HG02610 (cell line): ENCODE measurements around the gene PRKG1.
"Not testable (repeated sequence)": the region's sequence is repeated elsewhere in the genome, so short reads cannot be mapped to it uniquely, and the experiment has no call there.

Experiments used
- ATAC-seq: cut with Tn5 transposase; IDR thresholded peaks from one replicate; pipeline ENCODE4 v1.9.1; 2021; ENCODE audit warnings: mild to moderate bottlenecking, moderate library complexity; ENCODE audit not compliant: unreplicated experiment

PRKG1 gene

DNA sequence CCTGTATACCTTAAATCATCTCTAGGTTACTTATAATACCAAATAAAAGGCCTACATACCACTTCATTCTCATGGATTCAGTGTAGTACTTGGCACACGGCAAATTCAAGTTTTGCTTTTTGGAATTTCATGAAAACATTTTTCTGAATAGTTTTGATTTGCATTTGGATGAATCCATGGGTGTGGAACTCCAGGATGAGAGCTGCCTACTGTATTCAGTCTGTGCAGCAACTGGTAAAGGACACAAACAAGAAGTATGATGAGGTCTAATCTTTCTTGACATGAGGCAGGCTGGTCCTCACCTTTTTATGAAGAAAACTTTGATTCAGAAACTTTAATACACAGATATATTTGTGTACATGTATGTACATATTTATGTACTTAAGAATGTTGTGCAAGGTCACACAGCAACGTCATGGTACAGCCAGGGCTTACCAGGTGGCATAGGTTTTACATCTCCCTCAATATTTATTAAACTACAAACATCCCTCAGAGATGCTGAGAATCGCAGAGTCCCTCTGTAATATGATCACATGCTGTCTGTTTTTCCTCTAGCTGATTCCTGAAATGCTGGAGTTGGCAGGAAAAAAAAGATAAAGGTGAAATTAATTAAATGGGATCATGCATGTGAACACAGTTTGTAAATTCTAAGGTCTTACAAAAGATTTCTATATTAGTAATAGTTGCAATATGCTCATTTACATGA is 239.6 kb downstream of the PRKG1 start:
- no peak for ATAC-seq

DNA sequence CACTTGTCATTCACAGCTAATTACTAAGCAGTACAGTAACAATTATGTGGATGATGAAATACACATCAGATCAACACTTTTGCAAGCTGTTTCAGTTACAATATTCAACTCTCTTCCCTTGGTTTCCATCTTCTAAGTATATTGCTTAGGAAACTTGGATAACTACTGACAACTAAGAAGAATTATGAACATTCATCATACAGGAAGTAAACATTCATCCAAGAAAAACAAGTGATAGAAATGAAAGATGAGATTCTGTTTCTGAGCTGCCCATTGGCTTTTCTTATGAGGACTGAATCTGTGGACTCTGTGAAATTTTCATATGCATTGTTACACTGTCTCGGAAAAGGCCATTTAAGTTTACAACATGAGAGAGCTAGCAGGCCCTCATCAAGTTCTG is 240.2 kb downstream of the PRKG1 start:
- ATAC-seq: no peak

DNA sequence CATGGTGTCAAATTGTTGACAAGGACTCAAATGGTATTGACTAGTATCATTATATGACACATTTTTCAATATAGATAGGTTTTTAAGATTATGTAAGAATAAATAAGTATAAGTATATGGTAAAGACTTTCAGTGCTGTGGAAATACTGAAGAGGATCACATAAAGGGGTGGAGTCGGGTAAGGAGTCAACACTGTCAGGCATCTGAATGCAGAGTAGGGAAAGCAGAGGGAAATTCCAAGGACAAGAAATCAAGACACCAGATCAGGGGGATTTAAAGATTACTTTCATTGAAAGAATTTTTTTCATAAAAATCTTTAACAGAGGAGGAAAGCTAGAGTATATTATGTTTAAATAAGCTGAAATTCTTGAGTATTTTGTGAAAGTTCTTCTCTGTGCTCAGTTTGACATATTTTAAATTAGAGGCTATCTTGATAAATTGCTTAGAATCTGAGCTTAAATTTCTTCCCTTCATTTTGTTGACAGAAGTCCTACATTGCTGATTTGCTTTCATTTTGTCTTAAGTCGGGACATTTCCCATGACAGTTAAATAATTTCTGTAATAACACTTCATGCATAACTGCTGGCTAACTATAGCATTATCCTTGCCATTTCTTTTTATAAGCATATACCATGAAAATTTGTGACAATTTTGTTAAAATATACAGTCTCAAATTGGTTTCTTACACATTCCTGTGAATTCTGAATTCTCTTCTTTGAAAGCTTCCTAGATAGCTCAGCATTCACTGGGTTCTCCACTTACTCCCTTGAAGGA is 244.3 kb downstream of the PRKG1 start:
- ATAC-seq: no peak

DNA sequence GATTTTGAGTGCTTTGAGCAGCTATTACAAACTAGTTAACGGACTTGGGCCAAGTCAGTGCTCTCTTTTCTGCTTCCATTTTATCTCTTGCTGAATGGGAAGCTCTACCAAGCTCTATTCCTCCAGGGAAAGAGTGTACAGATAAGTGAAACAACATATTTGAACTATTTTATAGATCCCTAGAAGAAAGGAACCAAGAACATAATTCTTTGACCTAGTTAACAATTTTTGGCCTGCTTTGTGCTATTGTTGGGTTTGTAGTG is 244.8 kb downstream of the PRKG1 start:
- ATAC-seq: no peak

DNA sequence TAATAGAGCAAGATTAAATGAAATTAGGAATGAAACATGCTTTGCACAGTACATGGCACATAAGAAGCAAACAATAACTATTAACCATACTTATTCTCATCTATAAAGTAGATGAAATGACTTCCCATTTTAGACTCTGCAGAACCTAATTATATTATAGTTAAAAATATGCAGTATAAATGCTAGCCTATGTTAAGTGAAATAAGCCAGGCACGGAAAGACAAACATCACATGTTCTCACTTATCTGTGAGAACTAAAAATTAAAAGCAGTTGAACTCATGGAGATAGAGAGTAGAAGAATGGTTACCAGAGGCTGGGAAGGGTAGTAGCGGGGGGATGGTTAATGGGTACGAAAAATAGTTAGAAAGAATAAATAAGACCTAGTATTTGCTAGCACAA is 247.0 kb downstream of the PRKG1 start:
- ATAC-seq: no peak

DNA sequence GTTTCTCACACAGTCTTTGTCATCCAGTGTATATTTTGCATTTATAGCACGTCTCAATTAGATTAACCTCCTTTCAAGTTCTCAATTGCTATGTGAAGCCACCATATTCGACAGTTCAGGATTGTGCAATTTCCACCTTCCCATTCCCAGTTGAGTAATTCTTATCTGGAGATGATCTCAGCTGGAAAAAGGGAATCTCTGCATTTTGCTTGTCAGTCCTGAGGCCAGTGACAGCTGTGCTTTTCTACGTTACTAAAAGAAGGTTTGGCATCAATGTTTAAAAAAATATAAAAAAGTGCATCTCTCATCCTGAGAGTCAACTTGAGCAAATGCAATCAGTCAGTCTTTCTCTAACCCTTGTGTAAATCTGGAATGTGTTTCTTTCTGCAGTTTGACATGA is 247.7 kb downstream of the PRKG1 start:
- ATAC-seq: no peak

DNA sequence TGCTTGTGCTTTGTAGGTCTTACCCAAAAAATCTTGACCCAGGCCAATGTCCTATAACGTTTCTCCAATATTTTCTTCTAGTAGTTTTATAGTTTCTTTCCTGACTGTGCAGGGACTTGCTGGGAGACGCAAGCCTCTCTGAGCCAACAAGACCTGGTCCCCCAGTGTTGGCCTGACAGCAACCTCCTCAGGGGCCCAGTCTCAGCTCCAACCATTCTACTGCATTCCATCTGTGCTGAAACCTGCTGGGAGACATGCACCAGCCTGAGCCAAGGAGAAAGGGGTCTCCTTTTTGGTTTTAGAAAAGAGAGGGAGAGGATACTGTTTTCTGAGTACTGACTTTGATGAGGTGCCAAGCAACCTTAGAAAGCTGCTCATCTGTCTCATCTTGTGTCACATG is 251.4 kb downstream of the PRKG1 start:
- no peak for ATAC-seq

DNA sequence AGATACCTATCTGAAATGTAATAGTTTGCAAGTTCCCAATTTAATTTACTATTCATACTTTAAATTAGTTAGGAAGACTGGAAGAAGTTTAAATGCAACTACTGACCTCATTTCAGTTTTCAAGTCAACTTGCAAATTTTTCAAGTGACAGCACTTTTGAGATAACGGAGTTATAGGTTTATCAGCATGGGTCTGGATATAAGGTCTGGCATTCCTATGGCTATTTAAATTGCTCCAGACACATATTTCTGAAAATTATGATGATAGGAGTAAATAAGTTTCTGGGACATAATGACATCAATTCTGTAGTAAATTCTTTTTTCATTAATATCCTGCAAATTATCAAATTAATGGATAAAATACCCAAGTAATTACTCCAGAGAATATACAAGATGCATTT is 251.9 kb downstream of the PRKG1 start:
- no peak for ATAC-seq

DNA sequence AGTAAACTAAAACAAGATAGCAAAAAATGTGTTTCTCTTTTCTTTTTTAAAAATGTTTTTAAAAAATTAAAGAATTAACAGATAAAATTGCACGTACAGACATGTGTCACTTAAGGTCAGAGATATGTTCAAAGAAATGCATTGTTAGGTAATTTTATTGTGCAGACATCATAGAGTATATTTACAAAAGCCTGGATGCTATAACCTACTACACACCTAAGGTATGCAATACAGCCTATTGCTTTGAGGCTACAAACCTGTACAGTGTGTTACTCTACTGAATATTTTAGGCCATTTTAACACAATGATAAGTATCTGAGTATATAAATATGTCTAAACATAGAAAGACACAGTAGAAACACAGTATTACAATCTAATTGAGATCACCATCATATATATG is 253.1 kb downstream of the PRKG1 start:
- ATAC-seq: no peak

DNA sequence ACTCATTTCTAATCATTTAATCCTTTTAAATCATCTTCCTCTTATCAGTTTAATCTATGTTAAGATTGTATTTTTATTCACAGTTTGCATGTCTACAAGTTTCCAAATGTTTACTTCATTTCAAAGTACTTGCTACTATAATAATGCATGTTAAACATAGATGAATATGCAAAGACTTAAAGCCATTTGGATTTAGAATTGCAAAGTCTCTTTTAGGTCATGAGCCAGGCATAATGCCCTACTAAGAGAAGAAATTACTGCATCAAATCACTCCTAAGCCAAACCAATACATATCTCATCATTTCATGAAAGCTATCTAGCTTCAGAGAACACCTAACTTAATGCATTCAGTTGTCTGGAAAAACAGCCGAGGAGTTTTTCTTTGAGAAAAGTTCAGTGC is 266.1 kb downstream of the PRKG1 start:
- no peak for ATAC-seq

DNA sequence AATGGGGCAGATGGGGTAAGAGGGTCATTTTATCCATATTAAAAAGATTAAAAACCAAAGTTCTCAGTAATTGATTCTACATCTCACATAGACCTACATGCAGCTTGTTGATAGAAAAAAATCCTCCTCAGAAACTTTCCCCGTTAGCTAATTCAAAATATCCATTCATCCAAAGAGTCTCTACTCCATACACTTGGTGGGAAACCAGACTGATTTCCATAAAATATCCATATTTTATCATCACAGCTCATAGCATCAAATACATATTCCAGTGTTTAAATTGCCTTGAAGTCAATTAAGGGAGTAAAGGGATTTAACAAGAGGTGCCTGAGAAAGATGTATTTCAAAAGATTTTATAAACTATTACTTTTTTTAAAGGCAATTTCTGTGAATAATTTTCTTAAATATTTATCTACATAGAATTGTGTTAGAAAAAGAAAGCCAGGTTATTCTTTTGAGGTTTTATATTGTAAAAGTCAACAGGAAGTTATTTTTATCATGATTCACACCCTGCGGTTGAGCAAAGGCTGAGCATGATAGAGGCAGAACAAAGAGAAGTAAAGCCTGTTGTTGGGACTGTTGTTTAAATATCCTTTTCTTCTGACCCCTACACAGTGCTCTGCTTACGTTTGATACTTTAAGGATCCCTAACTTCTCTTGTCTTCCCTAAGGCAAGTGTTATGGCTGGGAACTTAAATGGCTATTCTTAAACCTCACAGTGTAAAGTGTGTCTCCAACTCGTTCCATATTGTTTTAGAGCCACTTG is 266.7 kb downstream of the PRKG1 start:
- no peak for ATAC-seq

DNA sequence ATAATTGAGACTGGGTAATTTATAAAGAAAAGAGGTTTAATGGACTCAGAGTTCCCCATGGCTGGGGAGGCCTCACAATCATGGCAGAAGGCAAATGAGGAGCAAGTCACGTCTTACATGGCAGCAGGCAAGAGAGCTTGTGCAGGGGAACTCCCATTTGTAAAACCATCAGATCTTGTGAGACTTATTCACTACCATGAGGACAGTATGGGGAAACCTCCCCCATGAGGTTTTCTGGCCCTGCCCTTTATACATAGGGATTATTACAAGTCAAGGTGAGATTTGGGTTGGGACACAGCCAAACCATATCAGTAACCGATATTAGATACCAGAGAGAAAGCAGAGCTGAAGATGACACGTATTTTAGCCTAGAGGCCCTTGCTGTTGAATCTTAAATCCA is 267.5 kb downstream of the PRKG1 start:
- ATAC-seq: not testable (repeated sequence)

DNA sequence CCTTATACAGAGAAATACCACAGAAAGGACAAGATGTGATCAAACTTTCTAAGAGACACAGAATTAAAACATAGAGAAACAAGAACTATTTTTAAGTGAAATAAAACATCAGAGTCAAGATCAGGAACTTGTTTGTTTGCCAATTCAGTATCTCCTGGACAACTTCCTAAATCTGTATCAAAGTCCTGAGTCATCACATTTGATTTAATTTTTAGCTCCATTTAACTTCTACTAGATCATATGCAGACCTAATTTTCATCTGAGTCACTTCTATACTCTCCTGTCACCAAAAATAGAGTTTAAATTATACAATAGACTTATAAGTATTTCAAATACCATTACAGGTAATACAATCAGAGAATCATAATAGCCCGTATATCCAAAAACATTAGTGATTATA is 268.1 kb downstream of the PRKG1 start:
- ATAC-seq: no peak

DNA sequence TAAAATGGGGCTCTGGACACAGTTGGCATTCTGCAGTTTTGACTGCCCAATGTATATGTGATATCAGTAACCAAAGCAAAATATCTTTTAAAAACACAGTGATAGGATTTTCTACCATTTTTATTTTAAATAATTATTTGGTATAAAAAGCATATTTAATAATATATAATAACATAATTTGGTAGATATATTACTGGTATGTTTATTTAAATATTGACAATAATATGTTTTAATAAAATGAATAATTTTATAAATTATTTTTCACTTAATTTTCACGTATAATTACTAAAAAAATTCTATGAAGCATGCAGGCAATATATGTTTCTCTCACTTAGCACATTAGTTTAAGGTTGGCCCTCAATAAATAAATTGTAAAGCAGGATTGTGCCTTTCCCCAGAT is 269.1 kb downstream of the PRKG1 start:
- ATAC-seq: no peak

DNA sequence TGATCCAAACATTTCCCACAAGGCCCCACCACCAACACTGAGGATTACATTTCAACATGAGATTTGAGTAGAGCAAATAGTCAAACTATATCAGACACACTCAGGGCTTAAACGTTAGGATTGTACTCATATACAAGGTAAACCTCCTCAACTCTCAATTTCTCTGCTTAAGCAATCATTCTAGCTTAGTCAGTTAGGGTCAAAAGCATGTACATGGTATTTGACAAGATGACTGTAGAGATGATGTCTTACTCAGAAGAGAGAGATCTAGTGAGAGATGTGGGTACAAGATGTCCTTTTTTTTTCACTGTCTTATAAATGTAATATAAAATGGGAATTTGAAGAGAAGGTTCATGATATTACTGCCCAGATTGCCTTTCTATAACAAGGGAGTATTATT is 270.1 kb downstream of the PRKG1 start:
- no peak for ATAC-seq

DNA sequence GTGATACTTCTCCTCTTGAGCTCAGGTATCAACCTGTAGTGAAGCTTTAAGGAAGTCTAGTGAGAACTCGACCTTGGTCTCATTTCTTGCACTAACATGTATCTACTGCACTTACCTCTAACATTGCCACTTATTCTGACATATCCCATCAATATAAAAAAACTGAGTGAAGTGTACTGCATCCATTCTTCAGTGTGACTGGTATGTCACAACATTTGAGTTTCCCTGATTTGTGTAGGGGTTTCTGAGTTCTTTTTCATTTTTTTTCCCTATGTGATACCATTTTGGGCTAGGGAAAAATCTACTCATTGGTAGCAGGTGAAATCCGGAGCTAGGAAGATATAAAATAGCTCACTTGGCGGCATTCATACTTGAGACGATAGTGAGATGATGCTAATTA is 274.3 kb downstream of the PRKG1 start:
- no peak for ATAC-seq

DNA sequence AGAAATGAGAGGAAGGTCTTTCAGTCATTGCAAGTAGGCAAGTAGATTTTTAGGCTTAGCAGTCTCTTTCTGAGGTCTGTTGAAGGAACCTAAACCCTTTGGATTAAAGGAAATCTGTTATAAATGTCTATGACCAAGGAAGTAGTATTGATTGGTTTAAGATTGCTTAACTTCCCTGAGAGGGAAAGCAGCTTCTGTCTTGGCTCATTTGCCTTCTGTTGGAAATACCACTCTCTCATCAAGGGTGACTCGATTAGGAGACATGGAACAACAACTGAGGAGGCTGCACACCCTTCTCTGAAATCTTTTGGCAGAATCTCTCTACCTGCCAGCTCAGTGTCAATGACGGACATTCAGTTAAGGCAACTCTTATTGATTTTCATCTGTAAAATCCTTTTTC is 282.9 kb downstream of the PRKG1 start:
- no peak for ATAC-seq

DNA sequence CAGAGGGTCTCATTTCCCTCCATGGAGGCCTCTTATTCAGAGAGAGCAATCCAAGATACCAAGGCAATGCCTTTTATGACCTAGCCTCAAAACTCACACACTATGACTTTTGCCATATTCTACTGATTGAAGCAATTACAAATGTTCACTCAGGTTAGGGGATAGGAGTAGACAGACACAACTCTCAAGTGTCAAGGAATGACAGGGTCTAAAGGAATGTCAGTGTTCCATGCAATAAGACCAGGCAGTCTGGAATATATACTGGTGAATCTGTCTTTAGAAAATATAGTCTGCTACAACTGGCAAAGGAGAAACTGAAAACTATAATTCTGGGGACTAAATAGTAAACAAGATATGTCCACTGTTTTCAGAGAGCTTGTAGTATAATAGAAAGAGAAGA is 283.9 kb downstream of the PRKG1 start:
- ATAC-seq: no peak

DNA sequence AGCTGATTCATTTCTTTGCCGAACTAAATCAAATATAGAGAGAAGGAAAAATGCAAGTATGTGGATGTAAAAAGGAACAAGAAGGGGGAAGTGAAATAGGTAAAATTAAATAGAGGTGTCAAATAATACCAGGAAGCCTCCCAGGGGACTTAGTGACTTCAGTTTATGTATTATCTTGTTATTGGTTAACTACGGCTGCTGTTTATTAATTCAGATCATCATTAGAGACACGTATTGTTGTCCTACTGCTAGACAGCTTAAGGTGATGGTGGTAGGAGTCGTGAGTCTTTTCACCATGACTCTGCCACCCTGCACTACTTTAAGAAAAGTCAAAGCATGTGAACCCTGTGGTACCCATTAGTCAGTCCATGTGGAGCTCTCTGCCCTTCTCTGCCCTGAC is 289.1 kb downstream of the PRKG1 start:
- ATAC-seq: no peak

DNA sequence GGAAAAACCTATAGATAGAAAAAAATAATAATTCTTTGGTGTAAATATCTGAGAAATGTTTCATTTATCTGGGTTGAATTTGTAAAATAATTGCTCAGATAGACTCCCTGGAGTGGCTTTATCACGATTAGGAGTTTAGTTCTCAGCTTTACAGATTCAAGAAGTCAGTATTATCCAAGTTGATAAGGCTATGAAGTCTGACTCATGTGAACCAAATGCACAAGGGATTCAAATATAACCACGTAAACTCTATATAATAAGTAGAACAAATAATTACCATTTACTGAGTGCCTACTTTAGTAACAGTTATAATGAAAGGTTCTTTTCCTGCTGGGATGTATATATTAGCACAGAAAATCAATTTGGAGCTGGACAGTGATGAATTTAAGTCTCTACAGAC is 290.4 kb downstream of the PRKG1 start:
- no peak for ATAC-seq

DNA sequence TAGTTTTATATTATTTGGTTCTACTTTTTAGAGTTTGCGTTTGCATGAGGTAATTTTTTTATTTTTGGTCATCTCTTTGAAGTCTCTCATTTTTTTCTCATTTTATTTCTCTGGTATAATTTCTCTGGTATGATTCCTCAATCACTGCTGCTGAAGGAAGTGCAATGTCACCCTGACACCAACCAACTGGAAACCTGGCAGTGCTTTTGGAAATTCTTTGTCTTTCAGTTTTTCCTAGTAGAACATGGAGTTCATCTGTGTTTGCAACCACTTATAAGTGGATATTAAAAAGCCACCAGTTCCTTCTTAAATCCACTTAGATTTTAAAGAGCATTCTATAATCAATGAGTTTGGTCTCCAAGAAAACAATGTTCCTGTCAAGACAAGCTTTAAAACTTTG is 291.8 kb downstream of the PRKG1 start:
- ATAC-seq: no peak

DNA sequence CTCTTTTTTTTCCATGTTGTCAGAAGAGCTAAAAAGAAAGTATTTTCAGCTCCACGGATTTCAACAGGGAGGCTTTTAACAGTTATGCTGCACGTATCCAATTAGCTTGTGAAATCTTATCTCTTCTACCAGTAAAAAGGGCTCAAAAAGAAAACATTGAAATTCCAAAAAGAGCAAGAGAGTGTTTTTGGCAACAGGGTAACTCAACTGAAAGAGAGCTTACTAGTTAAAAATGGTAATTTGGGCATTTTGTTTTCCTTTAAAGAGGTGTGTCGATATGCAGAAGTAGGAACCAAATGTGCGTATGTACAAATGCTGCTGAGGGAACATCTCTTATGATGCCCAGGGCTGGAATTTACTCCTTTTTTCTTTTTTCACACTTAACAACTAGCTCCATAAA is 292.8 kb downstream of the PRKG1 start:
- no peak for ATAC-seq
